Lung (tissue), 12 donors: ENCODE results near the gene DENND1B. TPM values are rescaled to one million over a fixed set of nuclear protein-coding genes. Genes with fewer than 3 reads are reported as not detected.
A peak's percentile ranks its signal among the peaks of the same experiment; 100 is the strongest.

ENCODE experiments used
- ATAC-seq: fragments of 200-7000 bp; cut with Tn5 transposase; one replicate; pipeline ENCODE4 v1.9.1; 2020; ENCODE audit warnings: moderate number of reproducible peaks; ENCODE audit not compliant: insufficient read depth, low FRiP score
- DNase-seq, 3 donors: peaks; one replicate each; pipeline ENCODE4 v3.0.0-alpha.2; 2013 to 2017
- H3K27ac ChIP-seq, 2 donors: one replicate each; pipeline ENCODE4 v1.5.1; 2013; ENCODE audit warnings: mild to moderate bottlenecking in 2 of 2, moderate library complexity in 2 of 2, control low read depth in 1 of 2, inconsistent platforms in 1 of 2, low read depth in 1 of 2, low read length in 1 of 2
- H3K27me3 ChIP-seq, 3 donors: one replicate each; pipeline ENCODE4 v1.5.1; 2013; ENCODE audit warnings: low read length in 2 of 3; ENCODE audit not compliant: control insufficient read depth in 3 of 3, insufficient read depth in 3 of 3
- H3K36me3 ChIP-seq, 4 donors: one replicate each; pipeline ENCODE4 v1.5.1; 2013; ENCODE audit warnings: low read length in 4 of 4, mild to moderate bottlenecking in 1 of 4, moderate library complexity in 1 of 4; ENCODE audit not compliant: control insufficient read depth in 4 of 4, insufficient read depth in 4 of 4
- H3K4me1 ChIP-seq, 5 donors: one replicate each; pipeline ENCODE4 v1.5.1; 2013; ENCODE audit warnings: low read length in 5 of 5, mild to moderate bottlenecking in 2 of 5, moderate library complexity in 1 of 5; ENCODE audit not compliant: control insufficient read depth in 5 of 5, insufficient read depth in 5 of 5
- H3K4me3 ChIP-seq: one replicate; pipeline ENCODE4 v1.5.1; 2013; ENCODE audit warnings: mild to moderate bottlenecking, control low read depth, moderate library complexity
- H3K9ac ChIP-seq, 2 donors: one replicate each; pipeline ENCODE4 v1.5.1; 2013; ENCODE audit warnings: low read length in 2 of 2, control low read depth in 1 of 2; ENCODE audit not compliant: insufficient read depth in 1 of 2
- H3K9me3 ChIP-seq, 4 donors: one replicate each; pipeline ENCODE4 v1.5.1; 2013; ENCODE audit warnings: low read length in 3 of 4, mild to moderate bottlenecking in 1 of 4, moderate library complexity in 1 of 4; ENCODE audit not compliant: control insufficient read depth in 4 of 4, insufficient read depth in 3 of 4
- WGBS, 2 donors: extraction: QIAGEN DNeasy Blood & Tissue Kit; methylation state at CpG; one replicate each; pipeline ENCODE4 v1.1.7; 2013; 5-methylcytosine and 5-hydroxymethylcytosine counted together
- polyA plus RNA-seq, 2 donors: library from polyadenylated mRNA; stranded (reverse); fragments of 200-250 nt; gene quantifications; one replicate each; pipeline ENCODE4 v1.2.1, GENCODE V29; 2013
- total RNA-seq, 2 donors: library from RNA; depleted of rRNA in 1 of 2; stranded (reverse); fragments of >200 nt in 1 of 2; gene quantifications; one replicate each; pipeline ENCODE4 v1.2.1, GENCODE V29; 2014 to 2021
- TF ChIP-seq, protein P1 (sequence below): IDR thresholded peaks from 2 replicates; pipeline ENCODE4 v1.5.1; 2012; ENCODE audit warnings: mild to moderate bottlenecking; ENCODE audit errors: control extremely low read depth, extremely low read depth
- donor health status: control.
- donor health status: control.
- donor health status: Bipolar disorder and iron deficiency.
- donor health status: healthy.
- donor health status: DM: yes; HTN: yes; CAD: no.

DENND1B gene
- total and polyA plus RNA-seq, 4 donors = 2.7 to 41.0 (median 10.1) TPM

DNA sequence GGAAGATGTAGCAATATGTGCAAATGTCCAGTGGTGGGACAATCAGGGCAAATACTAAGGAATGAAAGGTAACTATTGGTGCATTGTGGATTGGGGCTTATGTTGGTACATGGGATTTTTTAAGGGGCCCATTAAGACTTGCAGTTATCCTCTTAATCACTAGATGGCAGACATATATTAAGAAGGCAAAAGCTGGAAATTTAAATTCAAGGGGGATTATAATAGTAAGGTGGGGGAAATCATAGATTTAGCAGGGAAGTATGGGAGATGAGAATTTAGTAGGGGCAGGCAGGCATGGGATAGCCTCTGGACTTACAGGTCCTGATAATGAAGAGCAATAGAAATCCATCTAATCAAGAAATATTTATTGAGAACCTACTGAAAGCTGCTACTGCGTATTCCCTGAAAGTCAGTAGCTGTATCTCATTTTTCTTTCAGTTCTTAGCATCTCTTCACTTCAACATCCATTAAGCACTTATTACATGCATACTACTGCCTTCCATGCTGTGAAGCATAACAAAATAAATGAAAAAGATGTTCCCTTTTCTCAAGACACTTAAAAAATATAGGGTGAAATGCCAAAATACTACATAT lies 255.4 kb downstream of the DENND1B start:
- TF ChIP-seq, protein P1, sequence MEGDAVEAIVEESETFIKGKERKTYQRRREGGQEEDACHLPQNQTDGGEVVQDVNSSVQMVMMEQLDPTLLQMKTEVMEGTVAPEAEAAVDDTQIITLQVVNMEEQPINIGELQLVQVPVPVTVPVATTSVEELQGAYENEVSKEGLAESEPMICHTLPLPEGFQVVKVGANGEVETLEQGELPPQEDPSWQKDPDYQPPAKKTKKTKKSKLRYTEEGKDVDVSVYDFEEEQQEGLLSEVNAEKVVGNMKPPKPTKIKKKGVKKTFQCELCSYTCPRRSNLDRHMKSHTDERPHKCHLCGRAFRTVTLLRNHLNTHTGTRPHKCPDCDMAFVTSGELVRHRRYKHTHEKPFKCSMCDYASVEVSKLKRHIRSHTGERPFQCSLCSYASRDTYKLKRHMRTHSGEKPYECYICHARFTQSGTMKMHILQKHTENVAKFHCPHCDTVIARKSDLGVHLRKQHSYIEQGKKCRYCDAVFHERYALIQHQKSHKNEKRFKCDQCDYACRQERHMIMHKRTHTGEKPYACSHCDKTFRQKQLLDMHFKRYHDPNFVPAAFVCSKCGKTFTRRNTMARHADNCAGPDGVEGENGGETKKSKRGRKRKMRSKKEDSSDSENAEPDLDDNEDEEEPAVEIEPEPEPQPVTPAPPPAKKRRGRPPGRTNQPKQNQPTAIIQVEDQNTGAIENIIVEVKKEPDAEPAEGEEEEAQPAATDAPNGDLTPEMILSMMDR = no peak
- no peak overlapping the region for H3K4me3 ChIP-seq
- DNase-seq (no peak), ATAC-seq (no peak)
- no peak overlapping the region for H3K27ac ChIP-seq
- H3K9me3 ChIP-seq = no peaks in the 10 kb centered on the region
- H3K9ac ChIP-seq = no peak overlapping the region
- H3K4me1 ChIP-seq = peaks cover 0 to 28% (median 0%) of the 10 kb centered on the region in 5 donors
- WGBS, 2 donors = 99 to 100% methylated on average over 1 of the region's 1 CpG
- no peaks in the 10 kb centered on the region for H3K36me3 ChIP-seq
- no peaks in the 10 kb centered on the region for H3K27me3 ChIP-seq

- Histone ChIP-seq H3K9me3 (no peaks in the 10 kb centered on the region), H3K27me3 (no peaks in the 10 kb centered on the region), H3K27ac (no peak overlapping the region), H3K4me1 (peaks cover 0 to 33% (median 0%) of the 10 kb centered on the region in 5 donors), H3K4me3 (no peak overlapping the region), H3K36me3 (peaks cover 0 to 6% (median 3%) of the 10 kb centered on the region in 4 donors), H3K9ac (no peak overlapping the region)
- ATAC-seq (no peak), DNase-seq (peak in 2 of 3 donors; percentile 87 to 88)
- TF ChIP-seq, protein P1 = no peak
- WGBS, 2 donors = 54 to 67% methylated on average over 1 of the region's 1 CpG
Measured at GRCh38 chr1:197515421-197515820, 259.9 kb downstream of the DENND1B start.

DNA sequence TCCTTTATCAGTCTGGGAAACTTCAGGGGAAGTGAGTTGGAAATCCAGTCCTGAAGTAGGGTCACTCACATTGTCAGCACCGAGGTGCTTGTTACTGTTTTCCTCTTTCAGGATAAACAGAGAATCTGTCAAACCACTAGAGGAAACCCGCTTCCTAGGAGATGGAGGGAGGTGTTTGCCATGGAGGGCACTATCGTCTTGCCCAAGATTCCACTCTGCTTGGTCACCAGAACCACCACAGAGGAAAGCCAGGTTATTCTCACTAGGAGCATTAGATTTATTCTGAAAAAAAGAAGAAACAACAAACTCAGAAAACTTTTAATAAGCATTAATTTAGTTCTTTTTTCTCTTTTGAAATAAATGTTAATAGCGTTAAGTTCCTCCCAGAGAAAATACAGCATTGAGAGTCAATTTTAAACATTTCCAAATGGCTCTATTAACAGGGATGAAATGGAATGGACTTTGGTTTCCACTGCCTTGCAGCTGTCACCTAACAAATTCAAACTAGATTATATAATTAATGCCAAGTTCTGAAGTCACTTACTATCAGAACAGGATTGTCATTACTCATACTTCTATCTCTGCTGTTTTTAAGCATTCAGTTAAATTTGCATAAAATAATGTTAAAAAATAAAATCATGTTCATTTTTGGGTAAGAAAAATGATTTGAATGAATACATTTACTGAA lies 264.4 kb downstream of the DENND1B start:
- no peak for ATAC-seq
- Histone ChIP-seq H3K27me3 (no peaks in the 10 kb centered on the region), H3K4me3 (no peak overlapping the region), H3K36me3 (peaks cover 0 to 8% (median 3%) of the 10 kb centered on the region in 4 donors), H3K4me1 (peaks cover 0 to 13% (median 0%) of the 10 kb centered on the region in 5 donors), H3K27ac (no peak overlapping the region), H3K9ac (no peak overlapping the region), H3K9me3 (no peaks in the 10 kb centered on the region)
- TF ChIP-seq, protein P1 = no peak
- 81 to 87% methylated on average over 4 of the region's 4 CpGs for WGBS, 2 donors
- DNase-seq = no peak
